A673 (cell line): ENCODE measurements around the gene BCR.

Experiments
- CTCF ChIP-seq: fragments of 300-800, 200-600 bp; sonication (generic); conservative IDR thresholded peaks from 2 replicates; pipeline ENCODE4 v1.5.1; 2017; ENCODE audit warnings: low read depth, mild to moderate bottlenecking, antibody characterized with exemption, low read length, moderate library complexity, mixed read lengths
- EZH2 ChIP-seq: fragments of 200-600 bp; sonication (generic); IDR thresholded peaks from 2 replicates; pipeline ENCODE4 v1.6.1; 2017; ENCODE audit warnings: borderline replicate concordance, low read depth, mild to moderate bottlenecking, mixed read lengths, antibody characterized with exemption, low read length; ENCODE audit not compliant: poor library complexity, severe bottlenecking

GRCh38 chr22:23157560-23158515 lies 22.5 kb upstream of the BCR start:
- TF ChIP-seq CTCF (no peak), EZH2 (no peak)
